Islet of Langerhans (tissue), 1 donor: Measurements from ENCODE around the gene TNFRSF8.
"Not testable (repeated sequence)": the region's sequence is repeated elsewhere in the genome, so short reads cannot be mapped to it uniquely, and the experiment has no call there.

ENCODE experiments used
- FAIRE-seq: peaks from one replicate; lab custom pipeline; 2011; peaks lifted over from hg19 to GRCh38; lab: Jason Lieb, UNC

Gene TNFRSF8

GRCh38 chr1:12087797-12088314 is 24.8 kb downstream of the TNFRSF8 start:
- no peak for FAIRE-seq

- no peak for FAIRE-seq
Measured at GRCh38 chr1:12088607-12089006, 25.5 kb downstream of the TNFRSF8 start.

GRCh38 chr1:12090326-12090725 is 27.2 kb downstream of the TNFRSF8 start:
- no peak for FAIRE-seq

- no peak for FAIRE-seq
Measured at GRCh38 chr1:12091191-12091590, 28.1 kb downstream of the TNFRSF8 start.

GRCh38 chr1:12094180-12094579 is 31.1 kb downstream of the TNFRSF8 start:
- FAIRE-seq = no peak

GRCh38 chr1:12095452-12096263 is 32.6 kb downstream of the TNFRSF8 start:
- FAIRE-seq = no peak

- no peak for FAIRE-seq
Measured at GRCh38 chr1:12096615-12097014, 33.5 kb downstream of the TNFRSF8 start.

- FAIRE-seq = no peak
Measured at GRCh38 chr1:12097321-12097720, 34.2 kb downstream of the TNFRSF8 start.

GRCh38 chr1:12098786-12099185 is 35.7 kb downstream of the TNFRSF8 start:
- no peak for FAIRE-seq

- FAIRE-seq = no peak
Measured at GRCh38 chr1:12099610-12100009, 36.5 kb downstream of the TNFRSF8 start.

GRCh38 chr1:12100071-12100470 is 37.0 kb downstream of the TNFRSF8 start:
- no peak for FAIRE-seq

GRCh38 chr1:12101120-12101519 is 38.0 kb downstream of the TNFRSF8 start:
- FAIRE-seq = not testable (repeated sequence)

- no peak for FAIRE-seq
Measured at GRCh38 chr1:12102066-12102465, 39.0 kb downstream of the TNFRSF8 start.

GRCh38 chr1:12104417-12104816 is 41.3 kb downstream of the TNFRSF8 start:
- FAIRE-seq = no peak

GRCh38 chr1:12106153-12106552 is 43.0 kb downstream of the TNFRSF8 start:
- FAIRE-seq = no peak

GRCh38 chr1:12106861-12107260 is 43.8 kb downstream of the TNFRSF8 start:
- FAIRE-seq = not testable (repeated sequence)

GRCh38 chr1:12107718-12108117 is 44.6 kb downstream of the TNFRSF8 start:
- FAIRE-seq = no peak

- FAIRE-seq = no peak
Measured at GRCh38 chr1:12109901-12110300, 46.8 kb downstream of the TNFRSF8 start.

GRCh38 chr1:12111741-12112140 is 48.6 kb downstream of the TNFRSF8 start:
- no peak for FAIRE-seq

- no peak for FAIRE-seq
Measured at GRCh38 chr1:12112711-12113161, 49.6 kb downstream of the TNFRSF8 start.

GRCh38 chr1:12113433-12114339 is 50.6 kb downstream of the TNFRSF8 start:
- FAIRE-seq = no peak

- no peak for FAIRE-seq
Measured at GRCh38 chr1:12114340-12114683, 51.2 kb downstream of the TNFRSF8 start.

- no peak for FAIRE-seq
Measured at GRCh38 chr1:12114916-12115315, 51.8 kb downstream of the TNFRSF8 start.
